HG02588 (cell line): Measurements from ENCODE around the gene TANC1.

Source experiments
- ATAC-seq: cut with Tn5 transposase; IDR thresholded peaks from one replicate; pipeline ENCODE4 v1.9.1; 2021; ENCODE audit warnings: mild to moderate bottlenecking, moderate library complexity; ENCODE audit not compliant: unreplicated experiment

The TANC1 gene

DNA sequence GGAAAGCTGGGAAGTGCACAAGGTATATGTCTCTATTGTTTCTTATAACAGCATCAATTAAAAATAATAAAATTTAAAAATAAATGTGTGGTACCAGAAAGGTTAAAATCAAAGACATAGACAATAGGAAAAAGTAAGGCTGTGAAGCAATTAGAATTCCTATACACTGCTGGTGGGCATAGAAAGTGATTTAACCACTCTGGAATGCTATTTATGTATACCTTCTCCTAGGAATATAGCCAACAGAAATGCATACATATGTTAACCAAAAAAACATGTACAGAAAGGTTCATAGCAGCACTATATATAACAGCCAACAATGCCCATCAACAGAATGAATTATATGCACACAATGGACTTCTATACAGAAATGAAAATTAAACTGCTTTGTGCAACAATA lies 275.1 kb downstream of the TANC1 start:
- ATAC-seq = no peak

DNA sequence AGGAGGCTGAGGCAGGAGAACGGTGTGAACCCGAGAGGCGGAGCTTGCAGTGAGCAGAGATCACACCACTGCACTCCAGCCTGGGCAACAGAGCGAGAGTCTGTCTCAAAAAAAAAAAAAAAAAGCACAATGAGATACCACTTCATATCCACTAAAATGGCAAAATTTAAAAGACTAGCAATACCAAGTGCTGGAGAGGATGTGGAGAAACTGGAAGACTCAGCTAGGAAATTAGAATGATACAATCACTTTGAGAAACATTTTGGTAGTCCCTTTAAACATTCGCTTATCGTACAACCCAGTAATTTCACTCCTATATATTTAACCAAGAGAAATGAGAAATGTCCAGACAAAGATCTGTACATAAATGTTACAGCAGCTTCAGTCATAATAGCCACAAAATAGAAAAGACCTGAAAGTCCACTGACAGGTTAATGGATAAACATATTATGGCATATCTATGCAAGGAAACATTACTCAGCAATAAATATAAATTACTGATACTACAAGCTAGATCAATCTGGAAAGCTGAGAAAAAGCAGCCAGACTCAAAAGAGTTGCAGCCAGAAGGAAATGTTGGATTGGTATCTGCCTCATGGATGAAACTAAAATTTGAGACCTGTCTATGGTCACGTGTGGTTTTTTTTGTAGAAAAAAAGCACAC lies 278.0 kb downstream of the TANC1 start:
- no peak for ATAC-seq

DNA sequence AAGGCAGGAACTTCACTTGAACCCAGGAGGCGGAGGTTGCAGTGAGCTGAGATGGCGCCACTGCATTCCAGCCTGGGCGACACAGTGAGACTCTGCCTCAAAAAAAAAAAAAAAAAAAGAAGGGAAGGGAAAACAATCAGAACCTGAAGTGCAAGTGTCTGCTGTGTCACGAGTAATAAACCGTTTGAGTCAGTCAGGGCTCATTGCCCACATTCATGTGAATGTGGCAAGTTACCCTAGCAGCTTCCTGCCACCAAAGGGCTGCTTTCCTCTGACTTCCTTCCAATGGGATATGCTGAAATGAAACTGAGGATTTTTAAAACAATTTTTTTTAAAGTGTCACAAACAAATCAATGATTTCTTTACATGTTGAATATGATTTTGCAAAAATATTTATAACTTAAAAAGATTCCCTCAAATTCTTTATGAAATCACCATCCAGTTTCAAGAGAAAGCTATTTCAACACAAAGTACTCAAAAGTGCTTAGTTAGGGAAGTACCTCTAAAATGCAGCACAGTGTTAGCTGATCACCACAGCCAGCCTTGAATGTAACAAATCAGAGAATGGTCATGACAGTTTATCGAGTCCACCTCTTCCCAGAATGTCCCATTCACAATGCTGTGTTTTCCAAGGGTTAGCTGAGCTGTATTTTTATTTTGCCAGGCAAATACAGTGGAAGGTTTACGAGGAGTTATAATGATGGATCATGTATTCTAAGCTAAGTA lies 281.7 kb downstream of the TANC1 start:
- no peak for ATAC-seq

DNA sequence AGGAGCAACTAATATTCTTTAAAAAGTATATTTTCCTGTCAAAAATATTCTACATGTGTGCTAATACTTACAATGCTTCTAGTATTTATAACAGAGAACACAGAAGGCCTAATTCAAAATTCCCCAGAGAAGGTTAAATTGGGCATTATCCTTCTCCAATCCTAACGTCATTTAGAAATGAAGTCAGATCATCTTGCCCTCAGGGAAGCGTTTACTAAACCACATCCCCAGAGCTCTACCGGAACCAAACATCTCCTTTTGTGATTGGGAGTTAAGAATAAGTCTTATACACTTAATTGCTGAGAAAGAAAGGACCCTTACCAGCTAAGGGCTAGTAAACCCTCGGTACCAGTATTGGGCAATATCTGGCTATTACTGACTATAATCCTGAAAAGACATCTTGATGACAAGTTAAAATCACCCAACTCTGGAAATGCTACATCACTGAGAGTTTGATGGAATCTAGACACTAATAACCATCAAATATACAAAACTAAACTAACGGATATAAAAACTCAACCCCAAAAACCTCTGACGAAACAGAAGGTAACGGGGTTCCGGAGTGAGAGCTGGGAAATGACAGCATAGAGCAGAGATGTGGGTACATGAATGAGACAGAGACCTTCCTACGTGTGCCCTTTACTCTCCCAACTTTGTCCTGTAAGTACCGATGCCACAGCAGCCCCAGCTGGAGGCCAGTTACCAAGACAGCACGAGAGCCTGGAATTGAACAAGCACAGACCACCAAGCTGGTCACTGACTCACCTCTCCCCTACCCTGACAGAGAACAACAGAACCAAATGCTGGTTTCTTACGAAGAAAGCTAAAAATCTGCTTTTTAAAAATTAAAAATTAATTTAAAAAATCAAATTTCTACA lies 283.1 kb downstream of the TANC1 start:
- no peak for ATAC-seq

DNA sequence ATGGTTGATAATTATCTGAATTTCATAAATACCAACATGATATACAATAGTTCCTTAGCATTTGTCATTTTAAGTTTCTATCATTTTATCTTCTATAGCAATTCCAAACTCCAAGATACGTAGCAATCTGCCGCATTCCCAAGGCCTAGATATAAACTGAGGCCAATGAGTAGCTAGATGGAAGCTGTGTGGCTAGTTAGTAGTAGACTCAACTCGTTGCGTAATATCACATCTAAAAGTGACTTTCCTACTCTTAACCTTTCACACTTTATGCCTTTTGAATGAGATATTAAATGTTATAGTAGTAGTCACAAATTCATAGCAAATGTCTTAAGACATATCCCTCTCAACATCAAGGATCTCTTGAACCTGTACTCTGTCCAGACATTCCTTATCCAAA lies 284.5 kb downstream of the TANC1 start:
- no peak for ATAC-seq

DNA sequence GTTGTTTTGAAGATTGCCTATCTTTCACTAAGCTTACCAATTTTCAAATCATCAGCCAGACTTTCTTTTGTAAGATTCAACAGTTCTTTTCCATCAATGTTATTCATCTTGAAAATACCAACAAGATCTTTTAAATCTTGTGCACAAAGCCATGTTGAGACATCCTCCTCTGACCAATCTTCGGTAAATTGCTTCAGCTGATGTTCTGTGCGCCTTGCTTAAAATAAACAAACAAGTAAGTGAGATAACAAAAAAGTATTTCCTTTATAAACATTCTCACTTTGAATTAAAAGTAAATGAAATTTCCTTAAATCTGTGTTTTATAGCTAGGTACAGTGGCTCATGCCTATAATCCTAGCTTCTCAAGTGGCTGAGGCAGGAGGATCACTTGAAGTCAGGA lies 287.7 kb downstream of the TANC1 start:
- no peak for ATAC-seq

DNA sequence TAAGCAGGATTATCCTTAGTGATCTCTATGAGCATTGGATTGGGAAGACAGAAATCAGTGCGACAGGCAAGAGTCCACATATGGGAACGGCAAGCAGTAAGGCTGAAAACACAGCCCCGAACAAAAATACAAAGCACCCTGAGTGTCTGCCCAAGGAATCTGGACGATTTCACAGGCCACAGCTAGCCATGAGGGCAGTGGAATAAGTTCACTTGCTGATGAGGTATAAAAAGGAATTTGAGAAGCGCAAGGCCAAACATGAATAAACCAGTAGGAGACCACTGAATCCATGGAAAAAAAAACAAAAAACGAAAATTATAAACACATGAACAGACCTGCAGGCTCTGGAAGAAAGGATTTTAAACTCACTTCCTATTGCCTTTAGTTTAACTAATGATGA lies 293.8 kb downstream of the TANC1 start:
- ATAC-seq = no peak

DNA sequence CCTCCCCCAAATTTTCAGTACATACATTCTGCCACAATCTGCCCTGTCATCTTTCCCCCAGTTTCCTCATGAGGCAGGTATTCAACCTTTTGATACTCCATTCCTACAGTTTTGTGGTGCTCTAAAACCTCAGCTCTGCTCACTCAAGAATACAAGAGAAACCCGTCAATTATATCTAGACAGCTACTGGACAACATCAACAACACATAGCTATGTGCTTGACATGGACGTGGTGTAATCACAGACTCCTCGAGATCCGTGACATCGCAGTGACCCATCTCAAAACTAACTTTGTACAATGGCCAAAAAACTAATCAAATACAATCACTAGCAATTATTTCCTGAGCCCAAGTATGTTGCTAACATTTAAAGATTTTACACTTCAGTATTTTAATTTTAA lies 294.5 kb downstream of the TANC1 start:
- no peak for ATAC-seq

DNA sequence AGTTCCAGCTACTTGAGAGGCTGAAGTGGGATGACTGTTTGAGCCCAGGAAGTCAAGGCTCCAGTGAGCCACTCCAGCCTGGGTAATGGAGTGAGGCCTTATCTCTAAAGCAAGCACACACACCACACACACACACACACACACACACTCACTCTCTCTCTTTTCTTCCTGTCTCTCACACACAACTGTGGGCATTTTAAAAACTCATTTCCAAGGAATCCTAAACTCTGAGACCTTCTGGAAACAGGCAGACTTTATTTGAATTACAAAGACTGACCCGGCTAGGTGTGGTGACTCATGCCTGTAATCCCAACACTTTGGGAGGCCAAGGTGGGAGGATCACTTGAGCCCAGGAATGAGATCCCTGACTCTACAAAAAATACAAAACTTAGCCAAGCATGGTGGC lies 296.7 kb downstream of the TANC1 start:
- ATAC-seq = no peak

DNA sequence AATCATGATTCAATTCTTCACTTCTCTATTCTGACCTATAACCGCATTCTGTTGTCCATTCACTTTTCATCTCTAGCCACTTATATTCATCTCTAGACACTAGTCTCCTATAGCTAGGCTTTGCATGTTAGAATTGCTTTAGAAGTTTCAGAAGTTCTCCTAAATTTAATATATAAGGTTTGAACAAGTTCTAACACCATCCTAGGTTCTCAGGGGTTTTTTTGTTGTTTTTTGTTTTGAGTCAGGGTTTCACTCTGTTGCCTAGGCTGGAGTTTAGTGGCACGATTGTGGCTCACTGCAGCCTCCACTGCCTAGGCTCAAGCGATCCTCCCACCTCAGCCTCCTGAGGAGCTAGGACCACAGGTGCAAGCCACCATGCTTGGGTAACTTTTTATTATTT lies 298.1 kb downstream of the TANC1 start:
- ATAC-seq = no peak

DNA sequence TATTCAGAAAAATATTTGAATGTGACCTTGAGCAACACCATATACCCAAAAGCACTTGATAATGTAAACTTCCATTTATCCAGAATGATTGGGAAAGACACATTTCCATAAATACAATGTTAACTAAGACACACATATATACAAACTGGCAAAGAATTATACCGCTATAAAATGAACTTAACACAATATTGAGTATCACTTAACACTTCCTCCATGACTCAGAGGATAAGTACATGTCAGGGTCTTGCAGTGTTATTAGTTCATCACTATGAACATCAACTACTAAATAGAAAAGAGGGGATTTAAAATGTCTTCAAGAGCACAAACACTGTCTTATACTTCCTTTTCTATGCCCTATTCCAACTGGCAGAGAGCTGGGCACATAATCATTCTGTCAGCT lies 299.5 kb downstream of the TANC1 start:
- ATAC-seq = no peak

DNA sequence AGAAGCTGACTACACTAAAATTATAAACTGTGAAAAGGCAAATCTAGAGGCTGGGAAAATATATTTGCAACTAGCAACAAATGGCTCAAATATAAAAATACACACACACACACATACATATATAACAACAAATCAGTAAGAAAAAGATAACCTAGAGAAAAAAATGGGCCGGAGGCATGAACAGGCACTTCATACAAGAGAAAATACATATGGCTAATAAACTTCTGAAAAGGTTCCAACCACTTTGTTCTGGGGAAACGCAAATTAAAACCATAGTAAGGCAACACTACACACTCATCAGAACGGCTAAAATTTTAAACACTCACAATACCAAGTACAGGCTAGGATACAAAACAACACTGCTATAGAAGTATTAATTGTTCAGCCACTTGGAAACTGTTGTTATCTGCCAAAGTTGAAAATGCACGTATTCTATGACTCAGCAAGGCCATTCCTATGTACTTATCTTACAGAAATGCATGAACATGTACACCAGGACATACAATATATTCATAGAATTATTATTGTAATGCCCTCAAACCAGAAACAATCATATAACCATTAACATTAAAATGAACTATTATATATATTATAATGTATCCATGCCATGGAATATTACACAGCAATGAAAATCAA lies 302.4 kb downstream of the TANC1 start:
- ATAC-seq = no peak

DNA sequence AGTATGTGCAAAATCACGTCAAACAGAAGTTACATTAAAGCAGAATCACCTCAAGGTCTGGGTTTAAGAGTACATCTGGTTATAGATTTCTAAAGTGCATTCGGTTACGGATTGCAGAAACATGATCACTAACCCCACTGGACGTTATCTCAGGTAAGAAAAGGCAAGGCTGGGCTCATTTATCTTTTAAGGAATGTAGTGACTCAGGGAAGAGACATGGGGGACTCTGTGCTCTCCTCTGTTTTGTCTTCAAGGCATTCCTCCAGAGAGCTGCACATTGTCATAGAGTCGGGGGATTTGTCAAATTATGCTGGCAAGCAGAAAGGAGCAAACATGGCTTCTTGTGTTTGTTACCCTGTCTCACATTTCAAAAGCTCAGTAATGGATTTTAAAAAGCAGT lies 303.7 kb downstream of the TANC1 start:
- ATAC-seq = no peak

DNA sequence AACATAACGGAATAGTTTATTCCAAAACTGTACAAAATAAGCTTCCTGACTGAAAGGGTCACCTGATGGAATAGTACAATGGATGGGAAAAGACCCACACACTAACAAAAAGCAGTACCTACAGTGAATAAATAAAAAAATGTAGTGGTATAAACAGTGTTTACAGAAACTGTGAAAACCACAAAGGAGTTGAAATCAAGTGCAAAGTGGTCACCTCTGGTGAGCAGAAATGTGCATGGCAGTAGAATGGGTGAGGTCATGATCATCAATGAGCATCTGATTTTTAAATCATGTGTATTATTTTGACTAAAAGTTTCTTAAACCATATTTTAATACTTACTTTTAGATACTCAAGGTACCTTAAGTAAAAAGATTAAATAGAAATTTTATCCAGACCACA lies 306.7 kb downstream of the TANC1 start:
- ATAC-seq = no peak

DNA sequence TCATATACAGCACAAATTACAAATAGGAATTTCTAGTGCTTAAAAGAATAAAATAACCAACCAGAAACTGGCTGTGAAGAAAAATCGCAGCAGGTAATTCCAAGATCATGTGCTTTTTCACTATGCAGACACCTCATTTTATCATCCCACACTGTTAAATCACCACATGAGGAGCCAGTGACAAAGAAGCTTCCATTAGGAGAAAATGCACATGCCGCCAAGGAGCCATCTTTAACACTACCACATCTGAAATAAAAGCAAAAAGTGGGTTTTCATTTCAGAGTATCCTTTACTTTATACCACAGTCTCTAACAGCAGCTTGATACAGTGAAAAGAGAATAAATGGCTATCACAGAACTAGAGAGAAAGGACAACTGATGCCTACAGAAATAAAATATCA lies 311.3 kb downstream of the TANC1 start:
- ATAC-seq = no peak

DNA sequence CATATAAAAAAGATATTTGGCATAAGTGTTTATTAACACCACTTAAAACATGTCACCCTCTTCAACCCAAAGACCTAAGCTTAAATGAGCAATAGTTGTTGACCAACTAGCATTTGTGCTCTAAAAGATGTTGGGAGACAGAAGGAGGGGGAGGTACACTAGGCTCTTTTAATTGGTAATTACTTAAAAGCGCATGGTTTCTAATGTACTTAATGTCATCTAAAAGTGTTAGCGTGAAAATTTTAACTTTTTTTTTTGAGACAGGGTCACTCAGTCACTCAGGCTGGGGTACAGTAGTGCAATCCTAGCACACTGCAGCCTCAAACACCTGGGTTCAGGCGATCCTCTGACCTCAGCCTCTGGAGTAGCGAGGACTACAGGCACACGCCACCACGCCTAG lies 312.6 kb downstream of the TANC1 start:
- ATAC-seq = no peak
